CD4-positive, alpha-beta T cell treated with Interleukin-15 for 4 hours (primary cell): Measurements from ENCODE around the gene CPS1.

Experiments used
- DNase-seq: peaks from one replicate; pipeline ENCODE4 v3.0.0-alpha.2; 2020; ENCODE audit warnings: low spot score

The CPS1 gene

DNA sequence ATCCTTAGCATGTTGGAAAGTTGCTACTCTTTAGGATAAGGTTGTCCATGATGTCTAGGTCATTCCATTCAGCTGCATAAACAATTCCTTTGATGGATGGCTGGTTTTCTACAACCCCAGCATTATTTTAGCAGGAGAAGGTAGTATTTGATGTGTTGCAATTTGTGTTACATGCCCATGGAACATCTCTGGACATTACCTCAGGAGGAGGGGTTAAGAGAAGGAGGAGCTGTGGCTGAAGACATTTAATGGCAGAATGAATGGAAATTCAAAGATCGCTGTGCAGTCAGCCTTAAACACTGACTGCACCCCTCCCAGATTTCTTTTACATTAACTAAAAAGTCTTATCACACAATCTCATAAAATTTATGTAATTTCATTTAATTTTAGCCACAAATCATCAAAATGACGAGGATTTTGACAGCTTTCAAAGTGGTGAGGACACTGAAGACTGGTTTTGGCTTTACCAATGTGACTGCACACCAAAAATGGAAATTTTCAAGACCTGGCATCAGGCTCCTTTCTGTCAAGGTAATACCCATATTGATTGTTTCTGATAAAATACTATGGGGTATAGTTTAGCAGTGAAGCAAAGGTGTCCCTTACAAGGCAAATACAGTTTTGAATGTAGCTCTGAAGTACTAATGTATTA lies at the start of gene CPS1:
Gene CPS1, plus strand, starts transcription at position 271 of the 652 bp plus-strand sequence. Its CDS starts 135 bp downstream, at position 406.
- no peak for DNase-seq

DNA sequence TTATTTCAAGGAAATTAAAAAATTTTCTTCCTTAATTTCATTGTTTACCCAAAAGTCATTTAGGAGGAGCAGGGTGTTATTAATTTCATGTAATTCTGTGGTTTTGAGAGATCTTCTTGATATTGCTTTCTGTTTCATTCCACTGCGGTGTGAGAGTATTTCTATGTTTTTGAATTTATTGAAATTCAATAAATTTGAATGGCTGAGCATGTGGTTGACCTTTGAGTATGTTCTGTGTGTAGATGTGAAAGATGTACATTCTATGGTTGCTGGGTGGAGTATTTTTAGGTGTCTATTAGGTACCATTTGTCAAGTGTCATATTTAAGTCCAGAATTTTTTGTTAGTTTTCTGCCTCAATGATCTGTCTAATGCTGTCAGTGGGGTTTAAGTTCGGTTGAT lies 40.5 kb upstream of the CPS1 start:
- DNase-seq, result no peak

- no peak for DNase-seq
Observed at GRCh38 chr2:210517264-210517663, 39.1 kb upstream of the CPS1 start.

DNA sequence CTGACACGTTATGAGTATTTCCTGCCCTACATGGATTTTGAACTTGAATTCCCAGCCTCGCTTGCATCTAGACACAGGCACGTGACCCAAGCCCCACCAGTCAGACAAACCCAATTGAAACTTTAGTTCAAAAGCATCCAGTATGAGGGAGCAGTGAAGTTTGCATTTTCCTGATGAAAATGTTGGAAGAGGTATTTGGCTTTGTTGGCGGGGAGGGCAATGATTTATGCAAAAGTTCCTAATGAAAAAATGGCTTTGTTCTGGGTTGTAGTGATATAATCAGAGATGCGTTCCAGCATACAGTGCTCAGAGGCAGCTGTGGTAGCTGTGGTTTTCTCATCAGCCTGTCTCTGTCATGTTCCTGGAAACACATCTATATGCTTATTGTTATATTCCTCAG lies 36.8 kb upstream of the CPS1 start:
- no peak for DNase-seq

- no peak for DNase-seq
Observed at GRCh38 chr2:210522399-210522798, 34.0 kb upstream of the CPS1 start.

DNA sequence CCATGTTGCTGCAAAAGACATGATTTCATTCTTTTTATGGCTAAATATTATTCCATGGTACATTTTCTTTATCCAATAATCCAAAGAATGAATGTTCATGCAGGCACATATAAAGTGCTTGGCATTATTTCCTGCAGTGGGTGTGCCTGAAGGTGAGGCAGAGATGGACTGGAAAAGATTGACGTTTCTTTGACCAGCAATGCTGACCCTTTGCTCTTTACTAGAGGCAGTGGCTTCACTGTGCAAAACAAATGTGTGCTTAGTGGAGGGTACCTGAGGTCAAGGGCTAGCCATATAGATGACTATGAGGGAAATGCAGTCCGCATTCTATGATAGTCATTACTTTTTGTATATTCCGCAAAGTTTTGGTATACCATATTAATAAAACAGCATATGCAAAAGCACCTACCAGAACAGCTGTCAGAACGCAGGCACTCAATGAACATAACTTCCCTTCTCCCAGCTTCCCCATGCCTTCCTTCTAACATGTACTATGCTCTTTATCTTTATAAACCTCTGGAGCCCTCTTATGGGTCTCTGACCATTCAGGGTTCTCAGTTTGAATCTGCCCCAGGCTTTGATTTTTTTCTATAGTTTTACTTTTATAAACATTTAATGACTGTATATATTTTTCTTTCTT lies 32.6 kb upstream of the CPS1 start:
- no peak for DNase-seq

GRCh38 chr2:210524533-210524932 lies 31.9 kb upstream of the CPS1 start:
- no peak for DNase-seq

GRCh38 chr2:210527286-210527685 lies 29.1 kb upstream of the CPS1 start:
- DNase-seq, result no peak

- DNase-seq, result no peak
Observed at GRCh38 chr2:210528716-210529115, 27.7 kb upstream of the CPS1 start.

DNA sequence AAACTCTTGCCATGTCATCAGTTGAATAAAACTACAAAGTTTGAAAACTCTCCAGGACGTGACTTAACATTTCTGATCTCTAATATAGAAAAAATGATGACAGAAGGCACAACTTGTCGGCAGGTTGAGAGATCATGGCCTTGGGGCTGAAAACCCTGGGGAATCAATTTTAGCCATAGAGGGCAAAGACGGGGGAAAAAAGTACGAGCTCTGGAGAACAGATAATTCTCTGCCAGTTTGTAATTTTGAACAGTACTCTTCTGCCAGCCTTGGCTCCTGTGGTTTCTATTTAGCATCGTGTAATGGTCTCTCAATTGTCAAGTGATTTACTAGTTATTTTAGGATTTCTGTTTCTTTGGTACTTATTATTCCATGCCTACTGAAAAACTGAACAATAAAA lies 25.3 kb upstream of the CPS1 start:
- no peak for DNase-seq

DNA sequence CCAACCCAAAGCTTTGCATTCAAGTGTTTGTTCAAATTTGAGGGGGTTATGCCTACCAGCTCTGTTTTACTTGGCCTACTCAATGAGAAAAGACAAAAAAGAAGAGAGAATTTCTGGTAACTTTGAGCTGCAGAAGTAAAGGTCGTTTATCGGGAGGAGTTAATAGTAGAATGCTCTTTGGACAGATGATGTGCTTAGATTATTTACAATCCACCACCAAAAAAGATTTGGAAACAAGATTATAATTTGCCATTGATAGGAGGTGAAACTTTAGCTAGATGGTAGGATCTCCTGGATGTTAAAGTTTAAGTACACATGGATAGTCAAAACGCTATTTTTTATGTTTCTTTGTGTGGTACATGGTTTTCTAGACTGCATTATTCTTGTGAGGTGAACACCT lies 24.9 kb upstream of the CPS1 start:
- no peak for DNase-seq

DNA sequence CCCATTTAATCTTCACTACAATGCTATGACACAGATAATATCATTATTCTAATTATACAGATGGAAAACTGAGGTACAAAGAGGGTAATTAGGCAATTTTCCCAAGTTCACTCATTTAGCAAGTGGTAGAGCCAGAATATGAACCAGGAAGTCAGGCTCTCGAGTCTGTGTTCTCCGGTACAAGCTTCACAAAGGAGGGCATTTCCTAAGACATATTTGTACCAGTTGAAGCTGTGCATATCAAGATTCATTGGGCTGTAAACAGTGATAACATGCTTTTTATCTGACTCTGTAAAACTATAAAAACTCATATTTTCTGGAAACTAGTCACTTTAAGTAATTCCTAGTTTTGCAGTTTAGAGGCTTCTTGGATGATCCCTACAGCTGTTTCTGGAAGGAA lies 23.0 kb upstream of the CPS1 start:
- no peak for DNase-seq

- no peak for DNase-seq
Observed at GRCh38 chr2:210534879-210535278, 21.5 kb upstream of the CPS1 start.

- DNase-seq, result no peak
Observed at GRCh38 chr2:210536973-210537650, 19.3 kb upstream of the CPS1 start.

GRCh38 chr2:210539035-210539434 lies 17.4 kb upstream of the CPS1 start:
- no peak for DNase-seq

DNA sequence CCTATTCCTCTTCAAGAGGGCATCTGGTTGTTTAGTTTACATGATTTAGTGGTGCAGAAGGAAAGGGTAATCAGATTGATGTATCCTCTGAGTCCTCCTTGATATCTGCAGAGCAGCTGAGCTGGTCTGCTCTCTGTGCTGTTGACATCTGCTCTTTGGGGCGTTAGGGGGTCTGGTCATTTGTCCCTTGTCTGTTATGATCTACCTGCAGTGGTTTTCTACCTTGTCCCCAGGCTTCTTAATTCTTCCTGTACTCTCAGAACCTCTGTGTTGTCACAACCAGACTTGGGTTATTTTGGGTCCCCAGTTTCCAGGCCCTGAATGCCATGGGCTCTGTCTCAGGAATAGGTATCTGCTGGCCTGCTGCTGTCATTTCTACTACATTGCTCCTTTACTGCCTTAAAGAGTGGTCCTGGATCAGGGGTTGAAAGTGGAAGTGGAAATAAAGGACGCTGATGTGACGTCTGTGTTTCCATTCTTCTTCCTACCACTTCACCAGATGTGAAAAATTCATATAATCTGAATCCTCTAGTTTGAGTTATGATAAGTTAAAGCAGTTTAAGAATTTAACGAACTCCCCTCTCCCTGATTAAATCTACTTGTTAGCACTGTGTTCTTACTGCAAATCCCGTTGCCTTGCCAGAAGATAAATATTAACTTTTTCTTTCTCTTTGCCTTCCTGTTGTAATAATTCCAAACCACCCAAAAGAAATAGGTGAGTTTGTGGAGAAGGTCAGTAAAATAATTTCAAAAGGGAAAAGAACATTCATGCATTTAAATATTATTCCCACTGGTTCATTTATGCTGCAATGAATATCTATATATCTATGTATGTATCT lies 16.6 kb upstream of the CPS1 start:
- no peak for DNase-seq

- DNase-seq, result no peak
Observed at GRCh38 chr2:210540471-210540870, 15.9 kb upstream of the CPS1 start.

GRCh38 chr2:210540900-210541289 lies 15.5 kb upstream of the CPS1 start:
- no peak for DNase-seq

GRCh38 chr2:210541290-210541902 lies 15.0 kb upstream of the CPS1 start:
- no peak for DNase-seq

DNA sequence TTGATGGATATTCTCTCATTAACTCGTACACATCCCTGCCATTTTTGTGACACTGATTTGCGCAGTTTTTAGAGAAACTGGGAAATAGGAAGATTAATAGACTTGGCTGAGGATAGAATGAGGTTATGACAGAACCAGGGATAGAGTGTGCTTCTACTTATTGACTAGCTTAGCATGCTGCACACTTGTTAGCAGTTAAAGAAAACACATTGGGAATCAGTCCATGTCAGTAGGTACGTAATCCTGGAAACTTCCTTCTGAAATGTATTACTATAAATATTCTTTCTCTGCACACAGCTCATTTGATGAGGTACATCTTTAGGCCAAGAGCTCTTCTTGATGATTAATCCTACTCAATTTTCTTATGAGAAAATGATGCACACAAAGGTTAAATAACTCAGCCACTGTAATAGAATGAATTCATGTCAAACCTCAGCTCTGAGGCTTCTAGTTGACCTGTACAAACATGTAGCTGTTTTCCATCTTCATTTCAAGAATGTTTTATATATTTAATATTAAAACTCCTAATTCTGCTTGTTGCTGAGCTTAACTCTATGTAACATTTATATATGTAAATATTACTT lies 12.3 kb upstream of the CPS1 start:
- no peak for DNase-seq

DNA sequence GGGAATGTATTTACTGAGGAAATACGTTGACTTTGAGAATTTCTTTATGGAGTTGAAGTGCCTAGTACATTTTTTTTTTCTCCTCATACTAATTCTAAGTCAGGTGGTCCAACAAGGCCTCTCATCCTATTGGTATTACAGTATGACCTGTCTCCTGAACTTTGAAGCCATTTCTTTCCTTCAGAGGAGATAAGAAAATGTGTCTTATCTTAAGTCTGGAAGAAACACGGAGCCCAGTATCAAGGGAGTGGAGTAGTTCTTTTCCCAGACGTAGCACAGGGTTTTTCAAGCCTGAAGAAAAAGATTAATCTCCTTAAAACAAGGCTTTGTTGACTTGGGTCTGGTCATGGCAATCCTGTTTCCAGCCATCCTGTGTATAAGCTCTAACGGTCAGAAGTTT lies 11.6 kb upstream of the CPS1 start:
- no peak for DNase-seq
